OCI-LY3 (cell line): ENCODE data around the gene RPRD2.

Experiments used
- EZH2phosphoT487 ChIP-seq: fragments of 200-600 bp; shearing (Covaris generic); IDR thresholded peaks from 2 replicates; pipeline ENCODE4 v1.6.1; 2018; ENCODE audit warnings: antibody characterized with exemption, mixed run types, low read depth
- TF ChIP-seq, protein P1 (sequence below): fragments of 200-600, 300-600 bp; sonication (generic); IDR thresholded peaks from 2 replicates; pipeline ENCODE4 v1.5.1; 2014; ENCODE audit warnings: antibody characterized with exemption, low read length, low read depth

DNA sequence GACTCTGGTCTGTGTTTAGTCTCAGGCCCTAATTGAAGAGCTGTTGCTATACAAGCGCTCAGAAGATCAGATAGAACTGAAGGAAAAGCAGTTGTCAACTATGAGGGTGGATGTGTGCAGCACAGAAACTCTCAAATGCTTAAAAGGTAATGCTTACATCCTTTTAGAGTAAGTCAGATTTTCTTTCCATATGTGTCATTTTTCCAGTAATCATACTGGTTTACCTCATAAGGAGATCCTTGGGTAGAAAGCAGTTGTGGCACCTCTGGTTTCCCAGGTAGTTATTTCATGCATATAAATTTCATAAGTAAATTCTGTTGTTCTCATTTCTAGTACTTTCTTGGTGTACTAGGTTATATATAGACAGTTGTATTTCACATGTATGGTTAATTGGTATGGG, 80.3 kb downstream of the RPRD2 start:
- TF ChIP-seq, protein P1, sequence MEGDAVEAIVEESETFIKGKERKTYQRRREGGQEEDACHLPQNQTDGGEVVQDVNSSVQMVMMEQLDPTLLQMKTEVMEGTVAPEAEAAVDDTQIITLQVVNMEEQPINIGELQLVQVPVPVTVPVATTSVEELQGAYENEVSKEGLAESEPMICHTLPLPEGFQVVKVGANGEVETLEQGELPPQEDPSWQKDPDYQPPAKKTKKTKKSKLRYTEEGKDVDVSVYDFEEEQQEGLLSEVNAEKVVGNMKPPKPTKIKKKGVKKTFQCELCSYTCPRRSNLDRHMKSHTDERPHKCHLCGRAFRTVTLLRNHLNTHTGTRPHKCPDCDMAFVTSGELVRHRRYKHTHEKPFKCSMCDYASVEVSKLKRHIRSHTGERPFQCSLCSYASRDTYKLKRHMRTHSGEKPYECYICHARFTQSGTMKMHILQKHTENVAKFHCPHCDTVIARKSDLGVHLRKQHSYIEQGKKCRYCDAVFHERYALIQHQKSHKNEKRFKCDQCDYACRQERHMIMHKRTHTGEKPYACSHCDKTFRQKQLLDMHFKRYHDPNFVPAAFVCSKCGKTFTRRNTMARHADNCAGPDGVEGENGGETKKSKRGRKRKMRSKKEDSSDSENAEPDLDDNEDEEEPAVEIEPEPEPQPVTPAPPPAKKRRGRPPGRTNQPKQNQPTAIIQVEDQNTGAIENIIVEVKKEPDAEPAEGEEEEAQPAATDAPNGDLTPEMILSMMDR, result no peak
- TF ChIP-seq EZH2phosphoT487, result no peak
